ENCODE data around the gene SNX9. TPM values are rescaled to one million over a fixed set of nuclear protein-coding genes. Genes with fewer than 3 reads are reported as not detected.

SNX9 gene
- total RNA-seq, 2 experiments from 2014 or later = 46.6 to 48.5 TPM

GRCh38 chr6:157911278-157911677 lies 88.2 kb downstream of the SNX9 start:
- Mint-ChIP-seq H3K36me3 (ENCODE audit: low read depth) (peaks cover 87% of the 10 kb centered on the region), H3K9me3 (no peaks in the 10 kb centered on the region), H3K27ac (no peak overlapping the region), H3K4me1 (ENCODE audit: low read depth) (peaks cover 5% of the 10 kb centered on the region), H3K27me3 (no peaks in the 10 kb centered on the region), H3K4me3 (no peak overlapping the region)
- ATAC-seq (ENCODE audit: poor library complexity) (no peak), DNase-seq (no peak)
- CTCF ChIA-PET = interaction anchor here (0.9 kb wide), 1 partner anchor 154 kb away, joined by 3 read pairs; no protein-coding TSS in a partner anchor
- no peak for TF ChIP-seq CTCF (IDR thresholded peaks at IDR 0.05)
- intact Hi-C loops (cut with DNase I, micrococcal nuclease) = no loop called here
- no peak overlapping the region for H3K27ac ChIP-seq (ENCODE audit: low read depth in 1 of 2, low read length in 2 of 2)
- no peaks in the 10 kb centered on the region for H3K4me1 ChIP-seq (ENCODE audit: insufficient read depth, low read length)
- peaks cover 46% of the 10 kb centered on the region for H3K36me3 ChIP-seq (ENCODE audit: insufficient read depth, low read length)
- no peak overlapping the region for H3K4me3 ChIP-seq (ENCODE audit: low read length)
- H3K9me3 ChIP-seq (ENCODE audit: control insufficient read depth in 1 of 2, insufficient read depth in 1 of 2, low read length in 2 of 2) = no peaks in the 10 kb centered on the region
- POLR2A ChIA-PET = no interaction called here
- H3K27me3 ChIP-seq (ENCODE audit: control insufficient read depth in 1 of 2, insufficient read depth in 2 of 2, low read length in 2 of 2) = no peaks in the 10 kb centered on the region

GRCh38 chr6:157911786-157912185 lies 88.7 kb downstream of the SNX9 start:
- ChIA-PET CTCF (interaction anchor here (0.9 kb wide), 1 partner anchor 155 kb away, joined by 3 read pairs; no protein-coding TSS in a partner anchor), POLR2A (no interaction called here)
- H3K9me3 ChIP-seq (ENCODE audit: control insufficient read depth in 1 of 2, insufficient read depth in 1 of 2, low read length in 2 of 2) = no peaks in the 10 kb centered on the region
- H3K4me3 ChIP-seq (ENCODE audit: low read length) = no peak overlapping the region
- H3K4me1 ChIP-seq (ENCODE audit: insufficient read depth, low read length) = no peaks in the 10 kb centered on the region
- DNase-seq (no peak), ATAC-seq (ENCODE audit: poor library complexity) (no peak)
- Mint-ChIP-seq H3K27ac (no peak overlapping the region), H3K4me3 (no peak overlapping the region), H3K36me3 (ENCODE audit: low read depth) (peaks cover 87% of the 10 kb centered on the region), H3K4me1 (ENCODE audit: low read depth) (peaks cover 5% of the 10 kb centered on the region), H3K9me3 (no peaks in the 10 kb centered on the region), H3K27me3 (no peaks in the 10 kb centered on the region)
- H3K36me3 ChIP-seq (ENCODE audit: insufficient read depth, low read length) = peaks cover 46% of the 10 kb centered on the region
- intact Hi-C loops (cut with DNase I, micrococcal nuclease) = no loop called here
- H3K27ac ChIP-seq (ENCODE audit: low read depth in 1 of 2, low read length in 2 of 2) = no peak overlapping the region
- TF ChIP-seq CTCF (IDR thresholded peaks at IDR 0.05) = no peak
- no peaks in the 10 kb centered on the region for H3K27me3 ChIP-seq (ENCODE audit: control insufficient read depth in 1 of 2, insufficient read depth in 2 of 2, low read length in 2 of 2)

DNA sequence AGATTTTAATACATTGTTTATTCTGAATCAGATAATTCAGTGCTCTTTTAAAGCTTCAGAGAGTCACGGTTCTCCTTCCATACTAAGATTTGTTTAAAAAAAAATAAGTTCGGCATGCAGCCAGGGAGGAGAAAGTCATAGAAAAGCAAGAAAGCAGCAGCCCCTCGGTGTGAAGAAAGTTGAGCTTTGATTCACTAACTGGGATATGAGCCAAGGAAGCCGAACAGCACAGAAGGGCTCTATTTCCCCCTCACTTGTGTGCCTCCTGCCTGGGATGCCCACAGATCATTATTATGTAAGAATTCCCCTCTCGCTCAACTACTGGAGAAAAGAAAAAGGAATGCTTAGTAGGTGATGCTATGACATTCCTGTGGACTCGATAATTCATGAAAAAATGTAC lies 89.3 kb downstream of the SNX9 start:
- Mint-ChIP-seq H3K4me3 (no peak overlapping the region), H3K27me3 (no peaks in the 10 kb centered on the region), H3K36me3 (ENCODE audit: low read depth) (peaks cover 87% of the 10 kb centered on the region), H3K9me3 (no peaks in the 10 kb centered on the region), H3K4me1 (ENCODE audit: low read depth) (peaks cover 5% of the 10 kb centered on the region), H3K27ac (no peak overlapping the region)
- no peak for TF ChIP-seq CTCF (IDR thresholded peaks at IDR 0.05)
- H3K4me3 ChIP-seq (ENCODE audit: low read length) = no peak overlapping the region
- H3K4me1 ChIP-seq (ENCODE audit: insufficient read depth, low read length) = no peaks in the 10 kb centered on the region
- H3K9me3 ChIP-seq (ENCODE audit: control insufficient read depth in 1 of 2, insufficient read depth in 1 of 2, low read length in 2 of 2) = no peaks in the 10 kb centered on the region
- intact Hi-C loops (cut with DNase I, micrococcal nuclease) = no loop called here
- H3K27me3 ChIP-seq (ENCODE audit: control insufficient read depth in 1 of 2, insufficient read depth in 2 of 2, low read length in 2 of 2) = no peaks in the 10 kb centered on the region
- peaks cover 46% of the 10 kb centered on the region for H3K36me3 ChIP-seq (ENCODE audit: insufficient read depth, low read length)
- no peak for ATAC-seq (ENCODE audit: poor library complexity)
- no peak for DNase-seq
- ChIA-PET CTCF (no interaction called here), POLR2A (no interaction called here)
- no peak overlapping the region for H3K27ac ChIP-seq (ENCODE audit: low read depth in 1 of 2, low read length in 2 of 2)
